ENCODE measurements around the gene PAM. TPM values are rescaled to one million over a fixed set of nuclear protein-coding genes. Genes with fewer than 3 reads are reported as not detected.
"Not testable (repeated sequence)": the region's sequence is repeated elsewhere in the genome, so short reads cannot be mapped to it uniquely, and the experiment has no call there.

The PAM gene
- total RNA-seq, 6 experiments from 2014 or later = 164 to 266 (median 182) TPM

DNA sequence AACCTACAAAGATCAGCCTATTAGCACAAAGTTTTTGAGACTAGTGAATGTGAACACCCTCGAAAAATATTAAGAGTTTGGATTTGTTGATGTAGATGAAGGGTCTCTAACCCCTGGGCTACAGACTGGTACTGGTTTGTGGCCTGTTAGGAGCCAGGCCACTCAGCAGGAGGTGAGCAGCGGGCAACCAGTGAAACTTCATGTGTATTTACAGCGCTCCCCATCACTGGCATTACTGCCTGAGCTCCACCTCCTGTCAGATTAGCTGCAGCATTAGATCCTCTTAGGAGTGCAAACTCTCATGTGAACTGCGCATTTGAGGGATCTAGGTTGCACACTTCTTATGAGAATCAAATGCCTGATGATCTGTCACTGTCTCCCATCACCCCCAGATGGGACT, 11.2 kb upstream of the PAM start:
- TF ChIP-seq, protein P1, sequence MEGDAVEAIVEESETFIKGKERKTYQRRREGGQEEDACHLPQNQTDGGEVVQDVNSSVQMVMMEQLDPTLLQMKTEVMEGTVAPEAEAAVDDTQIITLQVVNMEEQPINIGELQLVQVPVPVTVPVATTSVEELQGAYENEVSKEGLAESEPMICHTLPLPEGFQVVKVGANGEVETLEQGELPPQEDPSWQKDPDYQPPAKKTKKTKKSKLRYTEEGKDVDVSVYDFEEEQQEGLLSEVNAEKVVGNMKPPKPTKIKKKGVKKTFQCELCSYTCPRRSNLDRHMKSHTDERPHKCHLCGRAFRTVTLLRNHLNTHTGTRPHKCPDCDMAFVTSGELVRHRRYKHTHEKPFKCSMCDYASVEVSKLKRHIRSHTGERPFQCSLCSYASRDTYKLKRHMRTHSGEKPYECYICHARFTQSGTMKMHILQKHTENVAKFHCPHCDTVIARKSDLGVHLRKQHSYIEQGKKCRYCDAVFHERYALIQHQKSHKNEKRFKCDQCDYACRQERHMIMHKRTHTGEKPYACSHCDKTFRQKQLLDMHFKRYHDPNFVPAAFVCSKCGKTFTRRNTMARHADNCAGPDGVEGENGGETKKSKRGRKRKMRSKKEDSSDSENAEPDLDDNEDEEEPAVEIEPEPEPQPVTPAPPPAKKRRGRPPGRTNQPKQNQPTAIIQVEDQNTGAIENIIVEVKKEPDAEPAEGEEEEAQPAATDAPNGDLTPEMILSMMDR (IDR thresholded peaks at IDR 0.05) = no peak
- Mint-ChIP-seq H3K4me1 (ENCODE audit: low read depth) (no peaks in the 10 kb centered on the region), H3K36me3 (ENCODE audit: low read depth) (no peaks in the 10 kb centered on the region), H3K9me3 (no peaks in the 10 kb centered on the region), H3K4me3 (no peak overlapping the region), H3K27ac (no peak overlapping the region), H3K27me3 (ENCODE audit: insufficient read depth) (peaks cover 6% of the 10 kb centered on the region)
- DNase-seq = no peak

DNA sequence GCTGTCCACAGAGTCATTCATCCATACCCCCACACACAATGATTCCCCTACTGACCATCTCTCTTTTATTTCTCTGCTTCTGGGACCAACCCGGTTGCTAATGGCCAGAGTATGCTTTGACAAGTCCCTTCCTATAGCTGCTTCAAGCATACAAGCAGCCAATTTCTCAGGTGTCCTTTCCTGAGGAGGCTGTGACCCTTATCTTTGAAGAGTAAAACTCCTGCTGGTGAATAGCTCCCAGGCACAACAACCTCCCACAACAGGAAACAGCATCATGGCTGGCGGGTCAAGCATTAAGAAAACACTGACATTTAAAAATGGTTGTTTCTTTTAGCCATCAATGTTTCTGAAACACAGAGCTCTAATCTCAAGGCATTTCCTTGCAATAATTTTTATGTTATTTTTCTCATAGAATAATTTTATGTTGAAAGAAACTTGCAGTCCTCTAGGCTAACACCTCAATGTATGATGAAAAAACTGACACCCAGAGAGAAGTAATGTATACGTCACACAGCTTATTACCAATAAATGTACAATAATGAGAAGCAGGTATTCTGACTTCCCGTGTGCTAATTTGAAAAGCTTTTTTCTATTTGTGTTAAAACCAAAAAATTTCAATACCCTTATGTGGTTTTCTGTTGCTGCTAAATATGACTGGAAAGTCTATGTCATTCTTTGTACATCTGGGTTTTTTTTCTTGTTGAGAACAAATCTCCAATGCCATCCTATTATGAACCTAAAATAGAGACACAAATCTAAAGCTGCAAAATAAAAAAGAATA, 7.5 kb upstream of the PAM start:
- TF ChIP-seq, protein P1 (IDR thresholded peaks at IDR 0.05) = no peak
- Mint-ChIP-seq H3K27ac (no peak overlapping the region), H3K4me1 (ENCODE audit: low read depth) (no peaks in the 10 kb centered on the region), H3K9me3 (no peaks in the 10 kb centered on the region), H3K4me3 (no peak overlapping the region), H3K27me3 (ENCODE audit: insufficient read depth) (peaks cover 6% of the 10 kb centered on the region), H3K36me3 (ENCODE audit: low read depth) (no peaks in the 10 kb centered on the region)
- no peak for DNase-seq

DNA sequence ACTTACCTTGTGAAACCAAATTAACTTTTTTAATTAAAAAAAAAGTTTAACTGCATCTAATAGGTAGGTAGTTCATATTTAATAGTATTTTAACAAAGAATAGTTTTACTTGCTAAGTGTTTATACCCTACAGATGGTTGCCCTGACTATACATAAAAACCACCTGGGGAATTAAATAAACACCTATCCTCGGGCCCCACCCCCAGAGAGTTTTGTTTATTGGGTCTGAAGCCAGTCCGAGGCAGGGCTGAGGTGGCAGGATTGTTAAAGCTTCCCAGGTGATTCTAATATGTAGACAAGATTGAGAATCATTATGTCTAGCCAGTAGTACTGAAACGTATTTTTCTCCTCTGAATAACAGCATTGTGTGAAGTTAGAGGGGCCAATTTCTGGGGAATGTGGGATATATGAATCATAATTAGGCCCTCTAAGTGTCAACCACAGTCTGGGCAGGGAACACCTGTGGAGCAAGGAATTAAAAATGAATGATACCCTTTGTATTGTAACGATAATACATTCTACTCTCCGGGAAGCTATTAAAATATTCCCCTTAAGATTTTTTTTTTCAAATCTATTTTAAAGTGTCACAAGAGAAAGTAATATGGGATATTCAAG, 5.6 kb upstream of the PAM start:
- Mint-ChIP-seq H3K27ac (no peak overlapping the region), H3K4me1 (ENCODE audit: low read depth) (peaks cover 8% of the 10 kb centered on the region), H3K9me3 (peaks cover 4% of the 10 kb centered on the region; the same call in 1 of the 2 replicates), H3K27me3 (ENCODE audit: insufficient read depth) (peaks cover 13% of the 10 kb centered on the region), H3K36me3 (ENCODE audit: low read depth) (no peaks in the 10 kb centered on the region), H3K4me3 (no peak overlapping the region)
- no peak for DNase-seq
- TF ChIP-seq, protein P1 (IDR thresholded peaks at IDR 0.05) = no peak

DNA sequence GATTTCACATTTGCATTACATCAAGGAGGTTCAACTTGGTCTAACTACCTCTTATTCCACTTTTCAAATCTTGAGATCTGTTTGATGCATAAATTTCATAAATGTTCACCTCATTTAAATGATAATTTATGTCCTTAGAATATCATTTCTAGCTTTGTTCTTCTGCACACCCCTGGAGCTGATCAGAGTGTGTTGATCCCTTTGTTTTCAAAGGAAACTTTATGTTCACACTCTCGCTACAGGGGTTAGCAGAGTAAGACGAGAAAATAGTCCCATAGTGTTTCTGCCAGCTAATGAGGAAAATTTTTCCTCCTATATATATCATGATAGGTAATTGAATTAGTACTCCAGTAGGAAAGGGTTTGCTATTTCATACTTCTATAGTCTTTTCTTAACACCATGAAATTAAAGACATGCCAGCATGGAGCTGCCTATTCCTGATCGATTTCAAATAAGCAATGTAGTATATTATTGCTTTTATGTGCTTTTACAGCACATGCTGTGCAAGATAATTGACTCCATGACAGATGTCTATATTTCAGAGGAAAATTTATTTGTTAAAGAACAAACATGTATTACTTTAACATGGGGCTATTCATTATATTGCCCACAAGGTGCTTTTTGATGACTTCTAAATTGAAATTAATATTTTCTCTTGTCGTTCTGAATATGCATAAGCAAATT, 4.8 kb upstream of the PAM start:
- Mint-ChIP-seq H3K9me3 (peaks cover 4% of the 10 kb centered on the region; the same call in 1 of the 2 replicates), H3K27me3 (ENCODE audit: insufficient read depth) (peaks cover 13% of the 10 kb centered on the region), H3K4me1 (ENCODE audit: low read depth) (peaks cover 9% of the 10 kb centered on the region), H3K36me3 (ENCODE audit: low read depth) (no peaks in the 10 kb centered on the region), H3K27ac (no peak overlapping the region), H3K4me3 (no peak overlapping the region)
- TF ChIP-seq, protein P1 (IDR thresholded peaks at IDR 0.05) = no peak
- no peak for DNase-seq

DNA sequence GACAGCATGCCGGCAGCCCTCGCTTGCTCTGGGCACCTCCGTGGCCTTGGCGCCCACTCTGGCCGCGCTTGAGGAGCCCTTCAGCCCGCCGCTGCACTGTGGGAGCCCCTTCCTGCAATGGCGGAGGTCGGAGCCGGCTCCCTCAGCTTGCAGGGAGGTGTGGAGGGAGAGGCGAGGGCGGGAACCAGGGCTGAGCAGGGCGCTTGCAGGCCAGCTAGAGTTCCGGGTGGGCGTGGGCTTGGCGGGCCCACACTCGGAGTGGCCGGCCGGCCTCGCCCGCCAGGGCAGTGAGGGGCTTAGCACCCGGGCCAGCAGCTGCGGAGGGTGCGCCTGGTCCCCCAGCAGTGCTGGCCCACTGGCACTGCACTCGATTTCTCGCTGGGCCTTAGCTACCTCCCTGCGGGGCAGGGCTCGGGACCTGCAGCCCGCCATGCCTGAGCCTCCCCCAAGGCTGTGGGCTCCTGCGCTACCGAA, 3.2 kb upstream of the PAM start:
- not testable (repeated sequence) for H3K36me3 Mint-ChIP-seq (ENCODE audit: low read depth); H3K27ac Mint-ChIP-seq; H3K9me3 Mint-ChIP-seq; DNase-seq; H3K4me3 Mint-ChIP-seq
- Mint-ChIP-seq H3K4me1 (ENCODE audit: low read depth) (peaks cover 17% of the 10 kb centered on the region), H3K27me3 (ENCODE audit: insufficient read depth) (peaks cover 12% of the 10 kb centered on the region)
